Measurements from ENCODE around the gene KCNQ5. TPM values are rescaled to one million over a fixed set of nuclear protein-coding genes. Genes with fewer than 3 reads are reported as not detected.

KCNQ5 gene
- total RNA-seq, 4 donors from 2014 or later: 1.1 to 14.6 (median 9.0) TPM

DNA sequence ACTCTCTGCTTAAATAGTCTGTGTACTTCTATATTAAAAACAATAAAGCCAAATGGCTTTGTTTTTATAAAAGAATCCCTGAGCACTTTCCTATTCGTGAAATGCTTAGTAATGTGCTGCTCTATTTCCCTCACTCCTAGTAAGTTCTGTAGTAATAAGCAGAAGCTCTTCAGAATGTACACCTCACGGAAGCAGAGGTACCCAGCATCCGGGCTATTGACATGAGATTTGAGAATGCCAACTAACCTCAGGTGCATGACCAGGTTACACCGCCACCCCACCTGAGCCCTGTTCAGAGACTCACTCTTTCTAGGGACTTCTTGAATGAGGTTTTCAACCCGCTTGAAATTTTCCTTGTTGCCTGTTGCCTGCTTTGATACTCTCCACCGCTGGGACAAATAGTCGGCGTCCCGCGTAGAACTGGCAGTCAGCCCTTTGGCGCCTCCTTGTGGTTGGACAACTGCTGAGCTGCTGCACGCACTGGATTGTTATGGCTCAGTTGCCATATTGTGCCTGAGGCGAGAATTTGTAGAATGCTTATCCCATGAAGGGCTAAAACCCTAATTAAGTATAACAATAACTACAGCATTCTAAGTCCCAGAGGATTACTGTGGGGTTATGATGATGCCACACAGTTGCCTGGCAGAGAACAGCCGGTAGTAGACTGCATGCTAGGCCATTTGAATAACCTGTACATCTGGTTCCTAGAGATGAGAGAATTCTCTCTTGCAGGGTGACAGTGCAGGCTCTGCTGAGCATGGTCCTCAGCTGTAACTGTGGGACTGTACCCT lies 508.0 kb downstream of the KCNQ5 start:
- Histone ChIP-seq H3K36me3 (no peaks in the 10 kb centered on the region), H3K9me3 (no peaks in the 10 kb centered on the region), H3K27me3 (no peaks in the 10 kb centered on the region), H3K4me3 (replicated peaks in 1 of 3) (no peak overlapping the region), H3K4me1 (no peaks in the 10 kb centered on the region), H3K27ac (no peak overlapping the region)
- DNase-seq: peak; percentile 88 to 92
- 15 to 17% methylated on average over 14 of the region's 14 CpGs for WGBS, 2 donors
- TF ChIP-seq, protein P1, sequence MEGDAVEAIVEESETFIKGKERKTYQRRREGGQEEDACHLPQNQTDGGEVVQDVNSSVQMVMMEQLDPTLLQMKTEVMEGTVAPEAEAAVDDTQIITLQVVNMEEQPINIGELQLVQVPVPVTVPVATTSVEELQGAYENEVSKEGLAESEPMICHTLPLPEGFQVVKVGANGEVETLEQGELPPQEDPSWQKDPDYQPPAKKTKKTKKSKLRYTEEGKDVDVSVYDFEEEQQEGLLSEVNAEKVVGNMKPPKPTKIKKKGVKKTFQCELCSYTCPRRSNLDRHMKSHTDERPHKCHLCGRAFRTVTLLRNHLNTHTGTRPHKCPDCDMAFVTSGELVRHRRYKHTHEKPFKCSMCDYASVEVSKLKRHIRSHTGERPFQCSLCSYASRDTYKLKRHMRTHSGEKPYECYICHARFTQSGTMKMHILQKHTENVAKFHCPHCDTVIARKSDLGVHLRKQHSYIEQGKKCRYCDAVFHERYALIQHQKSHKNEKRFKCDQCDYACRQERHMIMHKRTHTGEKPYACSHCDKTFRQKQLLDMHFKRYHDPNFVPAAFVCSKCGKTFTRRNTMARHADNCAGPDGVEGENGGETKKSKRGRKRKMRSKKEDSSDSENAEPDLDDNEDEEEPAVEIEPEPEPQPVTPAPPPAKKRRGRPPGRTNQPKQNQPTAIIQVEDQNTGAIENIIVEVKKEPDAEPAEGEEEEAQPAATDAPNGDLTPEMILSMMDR (IDR thresholded peaks at IDR 0.05): peak; percentile 75 to 100 (median 92)
- TF ChIP-seq POLR2A (IDR thresholded peaks at IDR 0.05): no peak
- intact Hi-C loops (cut with DNase I): loop anchor here (5.0 kb wide), 2 partner anchors 508 to 718 kb away; partner anchors contain the start of gene KCNQ5

DNA sequence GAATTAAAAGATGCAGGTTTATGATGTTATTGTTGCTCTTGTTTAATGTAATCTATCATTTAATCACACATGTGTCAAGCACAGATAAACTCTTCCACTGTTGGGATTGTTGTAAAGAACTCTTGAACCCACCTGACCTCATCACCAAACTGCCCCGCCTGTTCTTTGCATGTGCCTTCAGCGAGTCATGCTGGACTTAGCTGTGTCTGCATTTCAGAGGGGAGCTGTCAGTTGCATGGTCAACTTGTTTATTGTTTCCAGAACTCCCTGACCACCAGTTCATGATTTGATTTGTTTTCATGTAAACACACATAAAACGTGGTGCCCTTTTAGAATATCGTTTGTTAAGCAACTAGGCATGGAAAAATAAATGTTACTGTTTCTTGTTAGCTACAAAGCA lies 509.8 kb downstream of the KCNQ5 start:
- Histone ChIP-seq H3K4me3 (replicated peaks in 1 of 3) (no peak overlapping the region), H3K27me3 (no peaks in the 10 kb centered on the region), H3K4me1 (no peaks in the 10 kb centered on the region), H3K27ac (no peak overlapping the region), H3K9me3 (no peaks in the 10 kb centered on the region), H3K36me3 (no peaks in the 10 kb centered on the region)
- TF ChIP-seq, protein P1 (IDR thresholded peaks at IDR 0.05): no peak
- TF ChIP-seq POLR2A (IDR thresholded peaks at IDR 0.05): no peak
- intact Hi-C loops (cut with DNase I): loop anchor here (5.0 kb wide), 2 partner anchors 509 to 719 kb away; partner anchors contain the start of gene KCNQ5
- 78 to 84% methylated on average over 4 of the region's 4 CpGs for WGBS, 2 donors
- no peak for DNase-seq

DNA sequence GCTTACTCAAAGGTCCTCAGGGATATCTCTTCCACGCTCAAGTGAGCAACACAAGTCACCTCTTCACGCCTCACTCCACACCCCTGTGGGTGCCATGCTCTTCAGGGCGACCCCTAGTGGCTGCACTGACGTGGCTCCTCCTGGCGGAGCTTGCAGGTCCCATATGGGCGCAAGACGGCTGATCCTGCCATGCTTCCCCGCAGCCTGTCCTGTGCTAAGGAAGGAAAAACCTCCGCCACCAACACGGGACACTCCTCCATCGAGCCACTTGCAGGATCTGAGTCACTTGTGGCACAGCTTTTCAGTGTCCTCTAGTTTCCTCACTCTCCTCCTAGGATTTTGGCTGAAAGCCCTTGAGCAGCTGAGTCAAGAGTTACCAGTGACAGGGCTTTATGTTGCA lies 512.7 kb downstream of the KCNQ5 start:
- Histone ChIP-seq H3K36me3 (no peaks in the 10 kb centered on the region), H3K4me3 (replicated peaks in 1 of 3) (no peak overlapping the region), H3K4me1 (no peaks in the 10 kb centered on the region), H3K9me3 (no peaks in the 10 kb centered on the region), H3K27ac (no peak overlapping the region), H3K27me3 (no peaks in the 10 kb centered on the region)
- intact Hi-C loops (cut with DNase I): loop anchor here (5.0 kb wide), 2 partner anchors 512 to 722 kb away; partner anchors contain the start of gene KCNQ5
- peak; percentile 40 to 61 for DNase-seq
- WGBS, 2 donors: 49 to 52% methylated on average over 11 of the region's 11 CpGs
- TF ChIP-seq, protein P1 (IDR thresholded peaks at IDR 0.05): peak in 4 of 6 experiments; percentile 12 to 40 (median 28)
- no peak for TF ChIP-seq POLR2A (IDR thresholded peaks at IDR 0.05)

DNA sequence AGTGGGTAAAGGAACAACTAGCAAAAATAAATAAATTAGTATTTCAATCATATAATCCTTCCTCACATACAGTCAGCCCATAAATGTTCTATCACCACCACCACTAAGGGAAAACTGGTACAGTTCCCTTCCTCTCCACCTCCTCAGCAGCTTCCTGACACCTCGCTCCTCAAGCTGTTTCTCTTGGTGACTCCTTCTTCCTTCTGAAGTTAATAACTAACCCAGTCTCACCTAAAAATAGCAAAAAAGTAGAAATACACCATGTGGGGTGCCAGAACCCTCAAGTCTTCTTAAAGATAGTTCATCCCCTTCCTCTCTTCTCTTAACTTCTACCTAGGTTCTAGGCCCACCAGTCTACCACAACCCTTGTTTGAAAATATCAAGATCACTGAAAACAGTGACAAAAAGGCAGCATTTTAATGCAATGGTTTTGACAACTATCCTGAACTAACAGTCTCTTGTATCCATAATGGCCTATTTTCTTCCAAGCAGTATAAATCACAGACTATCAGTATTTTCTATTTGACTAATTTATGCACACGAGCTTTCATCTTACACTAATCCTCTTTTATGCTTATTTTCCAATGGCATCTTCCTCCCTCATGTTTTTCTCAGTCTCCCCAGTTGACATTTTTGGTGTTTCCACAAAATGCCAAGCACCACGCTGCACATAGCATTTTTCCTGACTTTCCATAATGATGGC lies 518.0 kb downstream of the KCNQ5 start:
- intact Hi-C loops (cut with DNase I): no loop called here
- no peaks in the 10 kb centered on the region for H3K4me1 ChIP-seq
- no peaks in the 10 kb centered on the region for H3K27me3 ChIP-seq
- no peak overlapping the region for H3K4me3 ChIP-seq (replicated peaks in 1 of 3)
- no peak overlapping the region for H3K27ac ChIP-seq
- no peaks in the 10 kb centered on the region for H3K9me3 ChIP-seq
- WGBS, 2 donors: 87 to 90% methylated on average over 3 of the region's 3 CpGs
- no peak for TF ChIP-seq POLR2A (IDR thresholded peaks at IDR 0.05)
- TF ChIP-seq, protein P1 (IDR thresholded peaks at IDR 0.05): no peak
- no peak for DNase-seq
- no peaks in the 10 kb centered on the region for H3K36me3 ChIP-seq

DNA sequence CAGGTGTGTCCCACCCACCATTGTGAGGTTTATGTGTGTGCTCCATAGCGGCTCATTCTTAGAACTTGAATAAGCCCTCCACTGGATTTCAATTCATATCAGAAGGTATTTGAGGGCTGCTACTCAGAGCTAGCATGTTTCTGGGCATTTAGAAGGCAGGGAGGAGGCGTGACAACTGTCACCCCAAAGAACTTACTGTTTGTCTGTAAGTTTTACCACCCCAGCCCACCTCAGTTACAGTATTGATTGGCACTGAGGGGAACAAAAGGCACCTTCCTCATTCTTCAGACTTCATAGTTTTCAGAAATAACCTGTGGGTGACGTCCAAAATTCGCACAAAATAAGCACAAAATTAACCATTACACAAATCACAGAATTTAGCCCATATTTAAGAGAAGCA lies 521.7 kb downstream of the KCNQ5 start:
- no peak overlapping the region for H3K27ac ChIP-seq
- H3K9me3 ChIP-seq: no peaks in the 10 kb centered on the region
- H3K4me1 ChIP-seq: no peaks in the 10 kb centered on the region
- no peak for DNase-seq
- WGBS, 2 donors: 90 to 94% methylated on average over 4 of the region's 4 CpGs
- TF ChIP-seq, protein P1 (IDR thresholded peaks at IDR 0.05): no peak
- no peak for TF ChIP-seq POLR2A (IDR thresholded peaks at IDR 0.05)
- intact Hi-C loops (cut with DNase I): no loop called here
- no peaks in the 10 kb centered on the region for H3K27me3 ChIP-seq
- H3K36me3 ChIP-seq: no peaks in the 10 kb centered on the region
- no peak overlapping the region for H3K4me3 ChIP-seq (replicated peaks in 1 of 3)

All from thyroid gland (tissue), 4 donors.